Measurements from ENCODE around the gene CAPN2.

The CAPN2 gene

GRCh38 chr1:223714849-223715603 is 2.7 kb downstream of the CAPN2 start (continued):
- TF ChIP-seq PRDM2 (tag by site-specific recombination; IDR thresholded peaks at IDR 0.05; ENCODE audit: borderline replicate concordance) (no peak), ZNF274 (IDR thresholded peaks at IDR 0.05; ENCODE audit: low read length) (no peak), ZNF274 (tag by site-specific recombination; IDR thresholded peaks at IDR 0.05; ENCODE audit: borderline replicate concordance) (no peak), ZNF26 (tag by site-specific recombination; IDR thresholded peaks at IDR 0.05) (no peak), ZSCAN23 (tag by site-specific recombination; IDR thresholded peaks at IDR 0.05) (peak; percentile 23; the same call in 1 of the 2 replicates), ZNF518A (tag by site-specific recombination; conservative IDR thresholded peaks at IDR 0.05; ENCODE audit: low read depth) (0 out of 2 replicates have a peak, but pooled peaks have one; percentile 44), ZNF473 (tag by site-specific recombination; IDR thresholded peaks at IDR 0.05) (no peak), FEZF1 (tag by site-specific recombination; IDR thresholded peaks at IDR 0.05) (peak; percentile 59), ZNF785 (tag by site-specific recombination; IDR thresholded peaks at IDR 0.05) (no peak), ZNF654 (tag by site-specific recombination; IDR thresholded peaks at IDR 0.05; ENCODE audit: low read depth) (no peak), ZNF248 (tag by site-specific recombination; IDR thresholded peaks at IDR 0.05) (no peak), ZBTB20 (tag by site-specific recombination; IDR thresholded peaks at IDR 0.05) (peak; percentile 82), ZNF555 (tag by site-specific recombination; conservative IDR thresholded peaks at IDR 0.05) (no peak), ZNF830 (tag by site-specific recombination; IDR thresholded peaks at IDR 0.05; ENCODE audit: low read depth) (no peak), ZNF549 (tag by site-specific recombination; IDR thresholded peaks at IDR 0.05) (no peak), ZSCAN18 (tag by site-specific recombination; IDR thresholded peaks at IDR 0.05) (no peak), ZNF354C (tag by site-specific recombination; IDR thresholded peaks at IDR 0.05; ENCODE audit: borderline replicate concordance, low read depth) (no peak), ZBTB44 (tag by site-specific recombination; IDR thresholded peaks at IDR 0.05) (no peak; the same call in 1 of the 2 replicates), ZNF585B (tag by site-specific recombination; IDR thresholded peaks at IDR 0.05) (no peak), ZNF24 (tag by site-specific recombination; IDR thresholded peaks at IDR 0.05) (peak; percentile 93; the same call in 1 of the 2 replicates), ZNF133 (tag by site-specific recombination; IDR thresholded peaks at IDR 0.05) (no peak), IKZF3 (tag by site-specific recombination; IDR thresholded peaks at IDR 0.05) (peak; percentile 85), ZNF768 (tag by site-specific recombination; IDR thresholded peaks at IDR 0.05) (no peak), ZFP41 (tag by site-specific recombination; IDR thresholded peaks at IDR 0.05; ENCODE audit: borderline replicate concordance) (no peak)

Measured in HEK293 (cell line).